H7 (cell line): ENCODE results near the gene ST13. TPM values are rescaled to one million over a fixed set of nuclear protein-coding genes. Genes with fewer than 3 reads are reported as not detected.

Source experiments
- DNase-seq: peaks from one replicate; pipeline ENCODE4 v3.0.0; 2012
- H3K27me3 ChIP-seq: 2 replicates; pipeline ENCODE4 v1.6.0; 2011; ENCODE audit warnings: mild to moderate bottlenecking, low read length; ENCODE audit not compliant: control insufficient read depth, insufficient read depth
- H3K36me3 ChIP-seq: replicated peaks from 2 replicates; pipeline ENCODE4 v1.5.1; 2011; ENCODE audit warnings: low read length; ENCODE audit not compliant: control insufficient read depth, insufficient read depth
- H3K4me3 ChIP-seq: 2 replicates; pipeline ENCODE4 v1.5.1; 2011; ENCODE audit warnings: low read depth, mild to moderate bottlenecking, control low read depth, low read length, moderate library complexity; ENCODE audit not compliant: insufficient read depth
- total RNA-seq: library from RNA; depleted of rRNA; stranded (reverse); fragments of >200 nt; shearing (Covaris generic); gene quantifications from 2 replicates; pipeline ENCODE4 v1.2.3, GENCODE V29; 2014

Gene ST13
- total RNA-seq, 1 experiment from 2014 or later: 179 TPM

DNA sequence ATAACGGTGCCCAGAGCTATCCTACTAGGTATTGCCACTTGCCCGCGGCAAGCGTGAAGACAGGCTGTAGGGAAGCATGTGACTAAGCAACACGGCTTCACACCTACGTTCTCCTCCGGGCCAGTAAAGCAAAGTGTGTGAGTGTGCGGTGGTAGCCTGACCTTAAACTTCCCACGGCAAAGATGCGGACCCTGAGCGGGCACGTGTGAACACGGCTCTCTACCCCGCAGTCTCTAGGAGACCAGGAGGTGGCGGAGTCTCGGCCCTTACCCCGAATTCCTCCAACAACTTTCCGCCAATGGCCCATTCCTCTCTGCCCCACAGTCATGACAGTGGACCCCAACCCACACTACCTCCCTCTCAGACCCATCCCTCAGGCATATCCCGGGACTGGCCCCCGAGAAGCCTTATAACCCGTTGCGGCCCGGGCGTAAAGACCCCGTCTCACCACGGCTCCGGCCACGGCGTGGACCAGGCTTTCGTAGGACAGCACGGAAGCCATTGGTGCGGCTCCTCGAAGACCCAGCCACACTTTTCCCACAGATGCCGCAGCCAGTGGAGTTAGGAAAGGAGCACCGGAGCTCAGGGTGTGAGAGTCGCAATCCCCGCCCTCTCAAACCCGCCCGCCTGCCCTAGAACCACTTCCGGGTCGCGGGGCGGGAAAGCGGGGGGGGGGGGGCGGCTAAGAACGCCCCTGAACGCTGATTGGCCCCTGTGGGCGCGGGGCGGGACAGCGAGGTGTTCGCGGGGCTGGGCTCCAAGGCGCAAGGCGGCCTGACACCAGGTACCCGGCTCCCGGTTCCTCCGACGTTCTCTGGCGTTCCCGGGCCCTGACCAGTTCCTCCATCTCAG is 37.5 kb downstream of the ST13 start, which contains the start of gene SLC25A17:
SLC25A17 (minus strand) TSS at position 600 of the 852 bp plus-strand sequence; CDS start at position 502, 98 bp downstream.
- peak; percentile 97 for DNase-seq
- H3K36me3 ChIP-seq: no peaks in the 10 kb centered on the region; the same call in 1 of the 2 replicates
- H3K27me3 ChIP-seq: no peaks in the 10 kb centered on the region
- H3K4me3 ChIP-seq: peak within 1 kb of the TSS; percentile 88

DNA sequence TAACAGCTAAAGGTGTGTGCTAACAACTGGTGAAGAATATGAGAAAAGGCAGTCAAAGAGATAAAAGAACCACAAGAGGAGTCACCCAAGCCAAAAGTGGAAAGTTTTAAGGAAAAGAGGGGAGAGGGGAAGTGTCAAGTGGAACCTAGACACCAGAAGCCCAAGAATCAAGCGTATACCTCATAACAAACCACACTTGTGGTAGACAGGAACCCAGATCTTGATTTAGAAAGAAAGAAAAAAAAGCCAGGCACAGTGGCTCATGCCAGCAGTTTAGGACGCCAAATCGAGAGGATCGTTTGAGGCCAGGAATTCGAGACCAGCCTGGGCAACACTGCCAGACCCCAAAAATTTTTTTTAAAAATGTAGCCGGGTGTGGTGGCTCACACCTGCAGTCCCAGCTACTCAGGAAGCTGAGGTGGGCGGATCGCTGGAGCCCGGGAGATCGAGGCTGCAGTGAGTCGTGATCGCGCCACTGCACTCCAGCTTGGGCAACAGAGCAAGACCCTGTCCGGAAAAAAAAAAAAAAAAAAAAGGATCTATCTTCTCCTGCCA is 38.2 kb downstream of the ST13 start:
- H3K27me3 ChIP-seq: no peaks in the 10 kb centered on the region
- DNase-seq: no peak

DNA sequence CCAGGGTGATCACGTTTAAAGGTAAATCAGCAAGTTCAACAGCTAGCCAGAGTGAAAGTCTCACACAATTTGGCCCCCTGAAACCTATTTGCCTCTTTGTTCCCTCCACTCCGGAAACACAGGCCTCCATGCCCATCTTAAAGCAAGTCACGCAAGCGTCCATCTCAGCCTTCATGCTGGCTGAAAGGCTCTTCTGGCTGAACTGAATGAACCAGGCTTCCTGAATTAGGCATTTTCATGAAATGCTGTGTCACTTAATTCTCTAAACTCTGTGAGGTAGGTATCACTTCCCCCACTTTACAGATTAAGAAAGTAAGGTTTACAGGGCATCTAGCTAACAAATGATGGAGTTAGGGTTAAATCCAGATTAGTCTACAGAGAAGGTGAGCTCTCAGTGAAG is 38.7 kb downstream of the ST13 start:
- Histone ChIP-seq H3K27me3 (no peaks in the 10 kb centered on the region), H3K36me3 (no peaks in the 10 kb centered on the region; the same call in 1 of the 2 replicates), H3K4me3 (no peak overlapping the region)
- no peak for DNase-seq

More for the DNA sequence above, 38.2 kb downstream of the ST13 start:
- Histone ChIP-seq H3K4me3 (peak overlapping the region; percentile 88), H3K36me3 (no peaks in the 10 kb centered on the region; the same call in 1 of the 2 replicates)

DNA sequence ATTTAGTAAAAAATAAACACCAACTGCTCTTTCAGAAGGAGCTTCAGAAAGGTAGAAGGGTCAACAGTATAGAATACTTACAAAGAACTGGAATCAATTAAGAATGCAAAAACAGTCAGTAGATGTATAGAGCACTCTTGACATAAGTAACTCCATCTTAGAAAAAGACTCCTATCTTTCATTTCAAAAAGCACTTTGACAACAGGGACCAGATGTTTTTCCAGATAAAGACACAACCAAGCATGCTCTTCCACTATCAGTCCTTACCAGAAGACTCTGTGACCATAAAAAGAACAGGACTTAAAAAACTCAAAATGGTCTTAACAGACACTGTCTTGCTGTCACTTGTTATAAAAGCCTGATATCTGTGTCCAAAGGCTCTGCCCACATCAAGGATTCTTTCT is 42.5 kb downstream of the ST13 start:
- H3K4me3 ChIP-seq: no peak overlapping the region
- H3K27me3 ChIP-seq: no peaks in the 10 kb centered on the region
- no peak for DNase-seq

DNA sequence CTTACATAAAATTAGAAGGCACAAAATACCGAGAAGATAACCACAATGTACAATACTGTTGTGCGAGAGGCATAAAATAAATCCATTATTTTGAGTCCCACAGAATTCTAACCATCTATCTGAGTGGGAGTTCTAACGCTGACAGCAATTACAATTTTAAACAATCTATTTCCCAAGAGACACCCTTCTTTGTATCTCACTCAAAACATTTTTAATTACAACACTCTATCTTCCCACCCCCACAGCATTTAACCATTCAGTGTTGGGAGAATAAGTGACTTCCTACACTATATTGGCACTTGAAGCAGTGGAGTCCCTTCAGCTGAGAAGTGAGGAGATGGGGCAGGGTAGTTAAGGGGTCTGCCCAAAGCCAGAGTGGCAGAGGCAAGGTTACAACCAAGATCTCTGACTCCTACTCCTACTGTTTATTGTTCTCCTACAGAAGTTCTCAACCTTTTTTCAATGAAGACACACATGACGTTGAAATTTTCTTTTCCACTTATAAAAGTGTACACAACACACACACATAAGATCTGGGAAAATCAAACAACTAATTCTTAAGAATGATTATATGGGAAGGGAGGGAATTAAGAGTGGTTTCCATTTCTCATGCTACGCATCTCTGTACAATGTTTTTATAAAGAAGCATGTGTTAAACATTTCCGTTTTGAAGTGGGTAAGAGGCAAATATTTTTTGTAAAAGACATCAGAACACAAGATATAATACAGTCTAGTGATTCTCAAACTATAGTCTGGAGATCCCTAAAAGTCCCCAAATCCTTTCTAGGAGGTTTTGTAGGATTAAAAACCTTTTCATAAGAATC is 48.2 kb downstream of the ST13 start:
- no peak for DNase-seq
- H3K36me3 ChIP-seq: no peaks in the 10 kb centered on the region; the same call in none of the 2 replicates
- no peak overlapping the region for H3K4me3 ChIP-seq
- H3K27me3 ChIP-seq: no peaks in the 10 kb centered on the region

More for the DNA sequence above, 42.5 kb downstream of the ST13 start:
- H3K36me3 ChIP-seq: no peaks in the 10 kb centered on the region; the same call in 1 of the 2 replicates

DNA sequence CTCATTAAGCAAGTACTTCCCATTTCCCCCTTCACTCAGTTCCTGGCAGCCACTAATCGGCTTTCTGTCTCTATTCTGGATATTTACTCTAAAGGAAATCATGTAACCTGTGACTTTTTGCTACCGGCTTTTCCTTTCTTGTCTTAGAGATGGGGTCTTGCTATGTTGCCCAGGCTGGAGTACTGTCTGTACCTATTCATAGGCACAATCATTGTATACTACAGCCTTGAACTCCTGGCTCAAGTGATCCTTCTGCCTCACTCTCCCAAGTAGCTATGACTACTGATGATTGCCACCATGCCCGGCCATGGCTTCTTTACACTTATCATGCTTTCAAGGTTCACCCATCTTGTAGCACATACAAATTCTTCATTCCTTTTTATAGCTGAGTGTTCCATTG is 49.7 kb downstream of the ST13 start:
- Histone ChIP-seq H3K4me3 (no peak overlapping the region), H3K36me3 (no peaks in the 10 kb centered on the region; the same call in 1 of the 2 replicates), H3K27me3 (no peaks in the 10 kb centered on the region)
- DNase-seq: no peak

DNA sequence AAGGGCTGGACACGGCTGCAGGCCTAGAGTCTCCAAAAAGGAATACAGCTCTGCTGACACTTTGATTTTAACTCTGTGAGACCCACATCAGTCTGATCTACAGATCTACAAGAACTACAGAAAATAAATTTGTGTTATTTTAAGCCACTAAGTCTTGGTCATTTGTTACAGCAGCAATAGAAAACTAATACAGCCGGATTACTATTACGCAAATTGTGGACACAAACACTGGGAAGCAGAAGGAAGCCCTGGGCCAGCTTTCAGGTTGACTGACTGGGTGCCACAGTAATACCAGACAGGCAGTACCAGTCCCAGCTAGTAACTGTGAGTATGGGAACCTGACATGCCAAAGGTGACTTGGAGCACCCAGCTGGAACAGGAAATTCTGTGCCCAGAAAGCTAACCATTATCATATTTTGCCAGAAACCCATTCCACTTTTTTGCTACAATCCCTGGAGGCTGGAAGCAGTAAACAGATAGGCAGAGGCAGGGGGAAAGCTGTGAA is 50.7 kb downstream of the ST13 start:
- no peaks in the 10 kb centered on the region for H3K27me3 ChIP-seq
- H3K36me3 ChIP-seq: no peaks in the 10 kb centered on the region; the same call in 1 of the 2 replicates
- DNase-seq: no peak
- H3K4me3 ChIP-seq: no peak overlapping the region

DNA sequence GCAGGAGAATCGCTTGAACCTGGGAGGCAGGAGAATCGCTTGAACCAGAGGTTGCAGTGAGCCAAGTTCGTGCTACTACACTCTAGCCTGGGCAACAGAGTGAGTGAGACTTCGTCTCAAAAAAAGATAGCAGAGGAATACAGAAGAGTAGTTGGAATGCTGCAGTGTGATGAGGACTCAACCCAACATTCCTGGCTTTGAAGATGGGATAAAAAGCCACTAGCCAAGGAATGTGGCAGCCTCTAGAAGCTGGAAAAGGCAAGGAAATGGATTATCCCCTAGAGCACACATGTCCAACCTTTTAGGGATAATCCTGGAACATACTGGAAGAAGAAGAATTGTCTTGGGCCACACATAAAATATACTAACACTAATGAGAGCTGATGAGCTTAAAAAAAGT is 51.2 kb downstream of the ST13 start:
- DNase-seq: no peak
- H3K36me3 ChIP-seq: no peaks in the 10 kb centered on the region; the same call in 1 of the 2 replicates
- H3K4me3 ChIP-seq: no peak overlapping the region
- no peaks in the 10 kb centered on the region for H3K27me3 ChIP-seq

DNA sequence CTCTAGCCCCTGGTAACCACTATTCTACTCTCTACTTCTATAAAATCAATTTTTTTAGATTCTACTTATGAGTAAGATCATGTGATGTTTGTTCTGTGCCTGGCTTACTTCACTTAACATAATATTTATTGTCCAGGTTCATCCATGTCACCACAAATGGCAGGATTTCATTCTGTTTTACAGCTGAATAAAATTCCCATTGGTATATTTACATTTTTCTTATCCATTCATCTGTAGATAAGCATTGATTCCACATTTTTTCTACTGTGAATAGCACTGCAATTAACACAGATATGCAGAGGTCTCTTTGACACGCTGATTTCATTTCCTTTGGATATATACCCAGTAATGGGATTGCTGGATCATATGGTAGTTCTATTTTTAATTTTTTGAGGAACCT is 53.1 kb downstream of the ST13 start:
- Histone ChIP-seq H3K27me3 (no peaks in the 10 kb centered on the region), H3K36me3 (no peaks in the 10 kb centered on the region; the same call in 1 of the 2 replicates), H3K4me3 (no peak overlapping the region)
- no peak for DNase-seq

DNA sequence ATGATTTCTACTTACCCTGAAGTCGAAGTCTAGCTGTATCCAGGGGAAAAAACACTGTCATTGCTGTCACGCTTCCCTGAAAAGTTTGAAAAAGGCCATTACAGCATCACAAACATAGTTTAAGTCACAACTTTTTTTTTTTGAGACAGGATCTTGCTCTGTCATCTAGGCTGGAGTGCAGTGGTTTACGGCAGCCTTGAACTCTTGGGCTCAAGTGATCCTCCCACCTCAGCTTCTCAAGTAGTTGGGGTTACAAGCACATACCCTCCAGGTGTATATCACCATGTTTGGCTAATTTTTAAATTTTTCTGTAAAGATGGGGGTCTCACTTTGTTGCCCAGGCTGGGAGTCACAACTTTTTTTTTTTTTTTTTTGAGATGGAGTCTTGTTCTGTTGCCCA is 57.4 kb downstream of the ST13 start:
- H3K36me3 ChIP-seq: no peaks in the 10 kb centered on the region; the same call in 1 of the 2 replicates
- no peak for DNase-seq
- no peaks in the 10 kb centered on the region for H3K27me3 ChIP-seq
- no peak overlapping the region for H3K4me3 ChIP-seq

DNA sequence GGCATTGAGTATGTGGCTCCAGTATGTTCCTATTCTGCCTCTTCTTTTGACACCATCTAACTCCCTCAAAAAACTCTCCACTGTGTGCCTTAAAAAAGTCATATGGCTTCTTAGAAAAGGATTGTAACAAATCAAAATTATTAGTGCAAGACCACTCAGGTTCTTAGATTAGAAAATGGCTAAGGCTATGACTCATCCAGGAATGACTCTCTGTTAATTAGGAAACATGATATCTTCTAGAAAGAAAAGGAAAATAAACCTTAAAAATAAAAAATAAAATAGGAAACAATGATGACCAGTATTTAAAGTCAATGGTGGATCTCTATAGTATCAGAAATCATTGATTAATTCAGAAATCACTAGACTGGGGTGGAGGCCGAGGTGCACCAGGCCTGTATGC is 59.0 kb downstream of the ST13 start:
- Histone ChIP-seq H3K27me3 (no peaks in the 10 kb centered on the region), H3K4me3 (no peak overlapping the region), H3K36me3 (no peaks in the 10 kb centered on the region; the same call in 1 of the 2 replicates)
- no peak for DNase-seq

DNA sequence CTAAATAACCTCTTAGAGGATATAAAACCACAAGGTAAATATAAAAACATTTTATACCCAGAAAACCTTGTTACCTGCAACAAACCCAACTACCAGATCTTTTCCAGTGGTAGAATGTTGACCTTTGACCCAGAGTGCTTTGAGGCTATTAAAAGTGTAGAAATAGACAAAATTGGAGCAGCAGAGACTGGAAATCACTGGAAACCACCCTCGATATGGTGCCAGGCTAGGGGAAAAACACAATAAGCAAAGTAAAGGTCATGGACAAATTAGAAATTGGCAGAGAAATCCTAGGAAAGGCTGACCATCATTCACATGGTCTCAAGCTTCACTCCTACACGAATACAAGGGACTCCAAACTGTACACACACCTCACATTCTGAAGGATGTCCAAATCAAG is 64.0 kb downstream of the ST13 start:
- peaks cover 4% of the 10 kb centered on the region for H3K36me3 ChIP-seq
- DNase-seq: no peak
- H3K27me3 ChIP-seq: no peaks in the 10 kb centered on the region
- no peak overlapping the region for H3K4me3 ChIP-seq

DNA sequence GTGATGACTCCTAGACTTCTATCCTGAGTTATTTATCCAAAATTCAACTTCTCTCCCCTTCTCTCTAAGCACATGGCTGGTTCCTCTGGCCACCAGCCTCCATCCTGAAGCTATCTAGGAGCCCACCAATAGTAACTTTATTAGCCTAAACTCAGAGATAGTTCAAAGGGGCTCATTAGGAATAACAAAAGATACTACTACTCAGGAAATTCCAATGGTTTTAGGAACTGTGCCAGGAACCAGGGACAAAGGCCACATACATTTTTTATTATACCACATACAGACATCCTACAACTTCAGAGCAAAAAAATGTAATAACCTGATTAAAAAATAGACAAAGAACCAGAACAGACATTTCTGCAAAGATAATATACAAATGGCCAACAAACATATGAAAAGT is 65.2 kb downstream of the ST13 start:
- peaks cover 4% of the 10 kb centered on the region for H3K36me3 ChIP-seq
- no peaks in the 10 kb centered on the region for H3K27me3 ChIP-seq
- no peak for DNase-seq
- H3K4me3 ChIP-seq: no peak overlapping the region

DNA sequence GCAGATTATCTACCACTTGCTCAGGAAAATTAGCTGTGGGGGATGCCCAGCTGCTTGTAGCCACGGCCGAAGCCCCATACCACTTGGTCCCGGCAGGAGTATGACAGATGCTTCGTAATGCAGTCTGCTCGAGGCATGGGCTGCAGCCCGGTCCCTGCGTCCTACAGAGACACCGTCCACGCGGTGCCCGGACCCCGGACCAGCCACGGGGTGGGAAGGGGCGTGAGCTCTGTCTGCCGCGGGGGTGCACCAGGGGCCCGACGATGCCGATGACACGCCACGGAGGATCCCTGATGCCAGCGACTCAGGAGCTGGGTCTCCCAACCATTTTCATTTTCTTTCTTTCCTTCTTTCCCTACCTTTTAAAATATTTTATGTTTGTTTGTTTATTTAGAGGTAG is 67.3 kb downstream of the ST13 start:
- H3K36me3 ChIP-seq: peaks cover 4% of the 10 kb centered on the region
- no peak for DNase-seq
- H3K27me3 ChIP-seq: no peaks in the 10 kb centered on the region
- H3K4me3 ChIP-seq: no peak overlapping the region
